T-cell (primary cell): Measurements from ENCODE around the gene VCL. TPM values are rescaled to one million over a fixed set of nuclear protein-coding genes. Genes with fewer than 3 reads are reported as not detected.

Experiments used
- ATAC-seq, 4 experiments: fragments of 200-7000 bp in 3 of 4; fragments of 150-1000 bp in 1 of 4; cut with Tn5 transposase; replicated peaks in 1 of 4; 1 replicate in 3 of 4; 2 replicates in 1 of 4; pipeline ENCODE4 v1.10.0; 2021; ENCODE audit warnings: moderate library complexity in 3 of 4, mild to moderate bottlenecking in 2 of 4, moderate number of reproducible peaks in 1 of 4
- CTCF ChIA-PET, 2 donors: fragments of 300-600 bp; sonication (Branson Sonifier 250); formaldehyde crosslinking; loops; one replicate each; lab custom pipeline; 2022; ENCODE audit warnings: antibody characterized with exemption in 2 of 2; lab: Charles Lee
- POLR2A ChIA-PET, 2 donors: fragments of 300-600 bp; sonication (Branson Sonifier 250); formaldehyde crosslinking; loops; one replicate each; lab custom pipeline; 2022; ENCODE audit warnings: antibody characterized with exemption in 2 of 2; lab: Charles Lee
- DNase-seq, 35 experiments: peaks; one replicate each; pipeline versions ENCODE4 v3.0.0 to v3.0.0-alpha.2; 2013 to 2023
- H3K27ac ChIP-seq: one replicate; pipeline ENCODE4 v1.5.1; 2013; ENCODE audit warnings: low read length
- H3K27me3 ChIP-seq, 2 experiments: replicated peaks in 1 of 2; 1 replicate in 1 of 2; 2 replicates in 1 of 2; pipeline versions ENCODE4 v1.6.1 to v1.7.0; 2013; ENCODE audit warnings: low read length in 1 of 2, mixed read lengths in 1 of 2; ENCODE audit not compliant: control insufficient read depth in 2 of 2, insufficient read depth in 2 of 2; ENCODE audit errors: extremely low read depth in 1 of 2
- H3K36me3 ChIP-seq, 2 donors: 1 replicate in 1 of 2; 2 replicates in 1 of 2; pipeline versions ENCODE4 v1.6.1 to v1.7.0; 2013; ENCODE audit warnings: low read length in 1 of 2; ENCODE audit not compliant: control insufficient read depth in 2 of 2, insufficient read depth in 1 of 2; ENCODE audit errors: extremely low read depth in 1 of 2
- H3K4me1 ChIP-seq, 2 experiments: 1 replicate in 1 of 2; 2 replicates in 1 of 2; pipeline versions ENCODE4 v1.6.1 to v1.7.0; 2013; ENCODE audit warnings: low read length in 2 of 2, mixed read lengths in 1 of 2; ENCODE audit not compliant: insufficient read depth in 2 of 2, control insufficient read depth in 1 of 2; ENCODE audit errors: extremely low read depth in 1 of 2
- H3K4me3 ChIP-seq, 2 donors: 1 replicate in 1 of 2; 2 replicates in 1 of 2; pipeline versions ENCODE4 v1.5.1 to v1.7.0; 2013; ENCODE audit warnings: mild to moderate bottlenecking in 2 of 2, low read length in 1 of 2, moderate library complexity in 1 of 2; ENCODE audit not compliant: control insufficient read depth in 1 of 2; ENCODE audit errors: extremely low read depth in 1 of 2
- H3K9me3 ChIP-seq: 2 replicates; pipeline ENCODE4 v1.7.0; 2013
- H3K27ac Mint-ChIP-seq, 2 donors: one replicate each; pipeline ENCODE4 v1.8.0; 2020 to 2021; ENCODE audit warnings: mild to moderate bottlenecking in 2 of 2, mixed read lengths in 2 of 2
- H3K27me3 Mint-ChIP-seq, 2 donors: one replicate each; pipeline ENCODE4 v1.8.0; 2021 to 2022; ENCODE audit warnings: mixed read lengths in 2 of 2
- H3K36me3 Mint-ChIP-seq: one replicate; pipeline ENCODE4 v1.8.0; 2021; ENCODE audit warnings: mixed read lengths
- H3K4me1 Mint-ChIP-seq, 3 donors: one replicate each; pipeline ENCODE4 v1.8.0; 2020 to 2022; ENCODE audit warnings: mixed read lengths in 3 of 3, mild to moderate bottlenecking in 1 of 3
- H3K4me3 Mint-ChIP-seq, 3 donors: one replicate each; pipeline ENCODE4 v1.8.0; 2020 to 2022; ENCODE audit warnings: mild to moderate bottlenecking in 3 of 3, mixed read lengths in 3 of 3, moderate library complexity in 3 of 3
- H3K9me3 Mint-ChIP-seq, 3 donors: one replicate each; pipeline ENCODE4 v1.8.0; 2020 to 2022; ENCODE audit warnings: mixed read lengths in 3 of 3
- whole genome bisulfite sequencing: methylation state at CpG from one replicate; pipeline ENCODE4 v1.1.5; 2013; ENCODE audit warnings: missing lambda C conversion rate; ENCODE audit not compliant: insufficient coverage; 5-methylcytosine and 5-hydroxymethylcytosine counted together
- total RNA-seq, 35 experiments: library from RNA in 6 of 35; stranded (reverse) in 6 of 35; fragments of 120-200 nt in 1 of 35; gene quantifications; one replicate each; pipeline versions ENCODE4 v1.2.1 to v1.2.4 and lab custom pipeline; 2013 to 2026

Gene VCL
- total RNA-seq, 5 donors from 2014 or later (not counting 1 experiment from before 2014, with no cell fraction given), result 22.6 to 48.7 (median 27.0) TPM

- ATAC-seq, result no peak
- Histone ChIP-seq H3K4me3 (no peak overlapping the region), H3K36me3 (no peaks in the 10 kb centered on the region), H3K9me3 (no peaks in the 10 kb centered on the region), H3K4me1 (peaks cover 11 to 40% of the 10 kb centered on the region in 2 experiments), H3K27ac (no peak overlapping the region), H3K27me3 (no peaks in the 10 kb centered on the region)
- ChIA-PET CTCF (interaction anchor here in 1 of 2 donors (0.6 kb wide), 1 partner anchor 679 kb away, joined by 4 read pairs; no protein-coding TSS in a partner anchor), POLR2A (no interaction called here)
- Mint-ChIP-seq H3K36me3 (no peaks in the 10 kb centered on the region), H3K27ac (no peak overlapping the region), H3K4me3 (no peak overlapping the region), H3K27me3 (no peaks in the 10 kb centered on the region), H3K4me1 (peaks cover 28 to 39% (median 33%) of the 10 kb centered on the region in 3 donors), H3K9me3 (no peaks in the 10 kb centered on the region)
- no peak for DNase-seq
- WGBS, result no CpG with 5 or more reads among the region's 2 CpGs
These were observed 27.1 kb upstream of the VCL start for GRCh38 chr10:73970845-73971244.

GRCh38 chr10:73971636-73972354, 26.1 kb upstream of the VCL start:
- CTCF ChIA-PET, result no interaction called here
- peaks cover 28 to 41% (median 38%) of the 10 kb centered on the region in 3 donors for H3K4me1 Mint-ChIP-seq
- H3K9me3 Mint-ChIP-seq, result no peaks in the 10 kb centered on the region
- no peak overlapping the region for H3K4me3 Mint-ChIP-seq
- WGBS, result no CpG with 5 or more reads among the region's 2 CpGs
- POLR2A ChIA-PET, result no interaction called here
- Histone ChIP-seq H3K27ac (no peak overlapping the region), H3K4me1 (peaks cover 11 to 39% of the 10 kb centered on the region in 2 experiments), H3K9me3 (no peaks in the 10 kb centered on the region), H3K27me3 (no peaks in the 10 kb centered on the region), H3K4me3 (no peak overlapping the region), H3K36me3 (no peaks in the 10 kb centered on the region)
- no peaks in the 10 kb centered on the region for H3K27me3 Mint-ChIP-seq
- no peaks in the 10 kb centered on the region for H3K36me3 Mint-ChIP-seq
- no peak for ATAC-seq
- no peak for DNase-seq
- no peak overlapping the region for H3K27ac Mint-ChIP-seq

DNA sequence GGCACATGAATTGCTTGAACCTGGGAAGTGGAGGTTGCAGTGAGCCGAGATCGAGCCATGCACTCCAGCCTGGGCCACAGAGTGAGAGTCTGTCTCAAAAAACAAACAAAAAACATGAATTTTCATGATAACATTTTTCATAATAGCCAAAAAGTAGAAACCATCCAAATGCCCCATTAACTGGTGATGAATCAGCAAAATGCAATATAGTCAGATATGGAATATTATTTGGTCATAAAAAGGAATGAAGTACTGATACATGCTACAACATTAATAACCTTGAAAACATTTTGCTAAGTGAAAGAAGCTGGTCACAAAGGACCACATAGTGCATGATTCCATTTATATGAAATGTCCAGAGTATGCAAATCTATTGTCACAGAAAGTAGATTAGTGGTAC, 24.5 kb upstream of the VCL start:
- CTCF ChIA-PET, result interaction anchor here in 1 of 2 donors (0.6 kb wide), 1 partner anchor 26 kb away, joined by 5 read pairs; no protein-coding TSS in a partner anchor

DNA sequence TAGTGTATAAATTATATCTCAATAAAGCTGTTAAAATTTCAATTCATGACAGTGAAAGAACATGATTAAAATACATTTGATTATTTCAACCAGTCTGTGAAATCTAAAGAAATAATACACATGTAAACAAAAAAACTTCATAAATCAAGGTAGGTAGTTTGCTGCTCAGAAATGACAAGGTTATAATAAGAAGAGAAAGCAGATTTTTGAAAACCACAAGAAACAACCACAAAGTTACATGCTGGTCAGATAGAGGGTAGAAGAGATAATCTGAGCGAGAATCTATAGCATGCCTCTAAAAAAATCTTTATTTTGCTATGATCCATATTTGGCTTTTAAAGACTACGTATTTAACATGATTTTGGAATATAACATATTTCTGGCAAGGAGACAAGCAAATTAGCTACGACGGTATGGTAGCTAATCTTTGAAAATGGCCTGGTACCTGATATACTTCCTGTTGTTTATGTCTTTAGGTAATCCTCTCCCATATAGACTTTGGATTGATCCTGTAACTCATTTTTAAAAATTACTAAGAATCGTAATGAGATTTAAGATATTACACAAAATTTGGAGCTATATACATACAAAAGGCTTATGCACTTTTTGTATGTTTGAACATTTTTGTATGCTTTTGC, 23.5 kb upstream of the VCL start:
- no peaks in the 10 kb centered on the region for H3K27me3 Mint-ChIP-seq
- peaks cover 11 to 13% of the 10 kb centered on the region in 2 experiments for H3K4me1 ChIP-seq
- H3K27me3 ChIP-seq, result no peaks in the 10 kb centered on the region
- H3K27ac ChIP-seq, result peak overlapping the region; percentile 35
- no peaks in the 10 kb centered on the region for H3K36me3 Mint-ChIP-seq
- H3K4me3 ChIP-seq, result no peak overlapping the region
- peak overlapping the region; percentile 74 to 78 for H3K27ac Mint-ChIP-seq
- ATAC-seq, result peak; percentile 63 to 87 (median 71)
- CTCF ChIA-PET, result interaction anchor here in 1 of 2 donors (0.7 to 1.2 kb wide), 2 partner anchors 18 to 1441 kb away, joined by 3 read pairs; no protein-coding TSS in a partner anchor
- no peaks in the 10 kb centered on the region for H3K36me3 ChIP-seq
- WGBS, result no CpG with 5 or more reads among the region's 5 CpGs
- H3K4me3 Mint-ChIP-seq, result peak overlapping the region; percentile 40 to 59 (median 44)
- POLR2A ChIA-PET, result no interaction called here
- H3K9me3 ChIP-seq, result no peaks in the 10 kb centered on the region
- DNase-seq, result peak in 1 of 35 experiments; percentile 41
- peaks cover 20 to 32% (median 27%) of the 10 kb centered on the region in 3 donors for H3K4me1 Mint-ChIP-seq
- no peaks in the 10 kb centered on the region for H3K9me3 Mint-ChIP-seq

More for the DNA sequence above, 24.5 kb upstream of the VCL start:
- Mint-ChIP-seq H3K4me1 (peaks cover 23 to 35% (median 30%) of the 10 kb centered on the region in 3 donors), H3K9me3 (no peaks in the 10 kb centered on the region), H3K36me3 (no peaks in the 10 kb centered on the region), H3K27ac (peak overlapping the region; percentile 65 to 73), H3K27me3 (no peaks in the 10 kb centered on the region), H3K4me3 (peak overlapping the region in 1 of 3 donors; percentile 28)
- POLR2A ChIA-PET, result no interaction called here
- Histone ChIP-seq H3K27me3 (no peaks in the 10 kb centered on the region), H3K36me3 (no peaks in the 10 kb centered on the region), H3K27ac (no peak overlapping the region), H3K4me3 (no peak overlapping the region), H3K9me3 (no peaks in the 10 kb centered on the region), H3K4me1 (peaks cover 11 to 22% of the 10 kb centered on the region in 2 experiments)
- ATAC-seq (no peak), DNase-seq (no peak)
- WGBS, result 100% methylated on average over 1 of the region's 2 CpGs

DNA sequence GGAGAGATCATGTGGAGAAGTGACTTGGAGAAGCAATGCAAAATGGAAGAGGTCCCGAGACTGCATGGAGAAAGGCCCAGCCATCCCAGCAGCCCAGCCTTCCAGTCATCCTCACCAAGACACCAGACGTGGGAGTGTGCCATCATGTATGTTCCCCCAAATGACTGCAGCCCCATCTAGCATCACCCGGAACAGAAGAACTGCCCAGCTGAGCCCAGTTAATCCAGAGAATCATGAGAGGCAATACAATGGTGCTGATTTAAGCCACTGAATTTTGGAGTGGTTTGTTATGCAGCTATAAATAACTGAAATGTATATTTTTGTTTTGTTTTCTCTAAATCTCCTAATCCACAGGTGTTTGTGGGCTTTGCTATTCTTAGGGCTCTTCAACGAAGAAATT, 22.5 kb upstream of the VCL start:
- WGBS, result 100% methylated on average over 1 of the region's 4 CpGs
- no peaks in the 10 kb centered on the region for H3K9me3 Mint-ChIP-seq
- ChIA-PET POLR2A (no interaction called here), CTCF (no interaction called here)
- H3K36me3 Mint-ChIP-seq, result no peaks in the 10 kb centered on the region
- H3K9me3 ChIP-seq, result no peaks in the 10 kb centered on the region
- H3K36me3 ChIP-seq, result no peaks in the 10 kb centered on the region
- ATAC-seq (no peak), DNase-seq (no peak)
- peak overlapping the region in 1 of 3 donors; percentile 59 for H3K4me3 Mint-ChIP-seq
- H3K4me1 ChIP-seq, result peaks cover 11 to 12% of the 10 kb centered on the region in 2 experiments
- peak overlapping the region; percentile 22 to 52 for H3K27ac Mint-ChIP-seq
- H3K27ac ChIP-seq, result no peak overlapping the region
- peaks cover 21 to 38% (median 27%) of the 10 kb centered on the region in 3 donors for H3K4me1 Mint-ChIP-seq
- H3K27me3 ChIP-seq, result no peaks in the 10 kb centered on the region
- H3K27me3 Mint-ChIP-seq, result no peaks in the 10 kb centered on the region
- no peak overlapping the region for H3K4me3 ChIP-seq

GRCh38 chr10:73979141-73979808, 18.6 kb upstream of the VCL start:
- H3K27me3 Mint-ChIP-seq, result no peaks in the 10 kb centered on the region
- no peak for ATAC-seq
- H3K4me3 Mint-ChIP-seq, result no peak overlapping the region
- H3K27ac Mint-ChIP-seq, result no peak overlapping the region
- peaks cover 19 to 31% (median 25%) of the 10 kb centered on the region in 3 donors for H3K4me1 Mint-ChIP-seq
- Histone ChIP-seq H3K9me3 (no peaks in the 10 kb centered on the region), H3K4me1 (peaks cover 4 to 7% of the 10 kb centered on the region in 2 experiments), H3K27me3 (no peaks in the 10 kb centered on the region), H3K27ac (no peak overlapping the region), H3K36me3 (no peaks in the 10 kb centered on the region), H3K4me3 (no peak overlapping the region)
- no peak for DNase-seq
- CTCF ChIA-PET, result interaction anchor here (0.5 to 0.7 kb wide), 3 partner anchors 97 to 1038 kb away, joined by 3 to 10 read pairs (median 5); no protein-coding TSS in a partner anchor
- H3K9me3 Mint-ChIP-seq, result no peaks in the 10 kb centered on the region
- WGBS, result 80% methylated on average over 1 of the region's 4 CpGs
- POLR2A ChIA-PET, result interaction anchor here (0.6 to 0.7 kb wide), 5 partner anchors 43 to 645 kb away, joined by 3 to 12 read pairs (median 4); no protein-coding TSS in a partner anchor
- no peaks in the 10 kb centered on the region for H3K36me3 Mint-ChIP-seq
